Endothelial cell of umbilical vein (primary cell): ENCODE data around the gene RBM47. TPM values are rescaled to one million over a fixed set of nuclear protein-coding genes. Genes with fewer than 3 reads are reported as not detected.

ENCODE experiments used
- BruUV-seq: library from RNA; stranded (reverse); fragments of 400-500 nt; replicated peaks from 2 replicates; lab custom pipeline; 2021; lab: Mats Ljungman, UMichigan
- CTCF ChIA-PET: fragments of 300-600, 350-600 bp; sonication (Branson Sonifier 250); formaldehyde crosslinking; loops from one replicate; lab custom pipeline; 2021; ENCODE audit warnings: antibody characterized with exemption, inconsistent platforms; lab: Charles Lee
- POLR2A ChIA-PET: fragments of 300-600, 350-600 bp; sonication (Branson Sonifier 250); formaldehyde crosslinking; loops from one replicate; lab custom pipeline; 2021; ENCODE audit warnings: antibody characterized with exemption, inconsistent platforms; lab: Charles Lee
- DNase-seq: peaks from one replicate; pipeline ENCODE4 v3.0.0-alpha.2; 2011; ENCODE audit warnings: low read depth, low spot score
- FAIRE-seq: peaks from 2 replicates; lab custom pipeline; 2011; peaks lifted over from hg19 to GRCh38; lab: Jason Lieb, UNC
- H2AFZ ChIP-seq: 2 replicates; pipeline ENCODE4 v1.6.0; 2012; ENCODE audit warnings: low read depth, low read length, control low read depth, inconsistent platforms
- H3K27ac ChIP-seq: 2 replicates; pipeline ENCODE4 v1.5.1; 2011; ENCODE audit warnings: low read depth, mild to moderate bottlenecking, control low read depth, low read length, moderate library complexity; ENCODE audit not compliant: insufficient read depth
- H3K27me3 ChIP-seq, 2 experiments: 2 replicates each; pipeline versions ENCODE4 v1.6.0 to v1.6.1; 2011; ENCODE audit warnings: low read length in 2 of 2, mixed read lengths in 1 of 2; ENCODE audit not compliant: control insufficient read depth in 2 of 2, insufficient read depth in 2 of 2
- H3K36me3 ChIP-seq, 2 experiments: 2 replicates in 1 of 2; 3 replicates in 1 of 2; pipeline ENCODE4 v1.5.1; 2011; ENCODE audit warnings: low read length in 2 of 2, mild to moderate bottlenecking in 1 of 2, moderate library complexity in 1 of 2; ENCODE audit not compliant: control insufficient read depth in 2 of 2, insufficient read depth in 2 of 2; ENCODE audit errors: extremely low read depth in 1 of 2
- H3K4me1 ChIP-seq: 3 replicates; pipeline ENCODE4 v1.5.1; 2011; ENCODE audit warnings: mild to moderate bottlenecking, low read length; ENCODE audit not compliant: control insufficient read depth, insufficient read depth; ENCODE audit errors: extremely low read depth
- H3K4me2 ChIP-seq: 2 replicates; pipeline ENCODE4 v1.6.1; 2011; ENCODE audit warnings: low read length, control low read depth, mixed read lengths; ENCODE audit not compliant: insufficient read depth
- H3K4me3 ChIP-seq, 3 experiments: fragments of 200-600 bp in 1 of 3; sonication (generic), shearing (Covaris generic) in 1 of 3; replicated peaks in 1 of 3; 2 replicates each; pipeline ENCODE4 v1.5.1; 2011 to 2016; ENCODE audit warnings: control low read depth in 3 of 3, low read length in 3 of 3, mild to moderate bottlenecking in 2 of 3, inconsistent platforms in 1 of 3, low read depth in 1 of 3, moderate library complexity in 1 of 3; ENCODE audit not compliant: insufficient read depth in 1 of 3
- H3K79me2 ChIP-seq: 2 replicates; pipeline ENCODE4 v1.6.0; 2012; ENCODE audit warnings: low read length, inconsistent platforms; ENCODE audit not compliant: control insufficient read depth, insufficient read depth
- H3K9ac ChIP-seq: replicated peaks from 2 replicates; pipeline ENCODE3; 2011; ENCODE audit warnings: low read length, control low read depth; ENCODE audit not compliant: insufficient read depth; ENCODE audit errors: extremely low read depth
- H3K9me1 ChIP-seq: replicated peaks from 3 replicates; pipeline ENCODE4 v1.6.0; 2011; ENCODE audit warnings: mild to moderate bottlenecking, low read length; ENCODE audit not compliant: control insufficient read depth, insufficient read depth; ENCODE audit errors: extremely low read depth
- H3K9me3 ChIP-seq: replicated peaks from 2 replicates; pipeline ENCODE4 v1.5.1; 2012; ENCODE audit warnings: low read length, inconsistent platforms; ENCODE audit not compliant: control insufficient read depth, insufficient read depth
- H4K20me1 ChIP-seq: replicated peaks from 2 replicates; pipeline ENCODE3; 2011; ENCODE audit warnings: mild to moderate bottlenecking, low read length; ENCODE audit not compliant: control insufficient read depth, insufficient read depth; ENCODE audit errors: extremely low read depth
- EZH2 ChIP-seq: IDR thresholded peaks from 2 replicates; pipeline ENCODE4 v1.6.1; 2012; ENCODE audit warnings: borderline replicate concordance, low read depth, mild to moderate bottlenecking, moderate library complexity, low read length, inconsistent platforms; ENCODE audit not compliant: severe bottlenecking
- FOS ChIP-seq: IDR thresholded peaks from 2 replicates; pipeline ENCODE4 v1.6.1; 2011; ENCODE audit warnings: mild to moderate bottlenecking, low read length, moderate library complexity, borderline replicate concordance; ENCODE audit not compliant: insufficient read depth
- GATA2 ChIP-seq: IDR thresholded peaks from 2 replicates; pipeline ENCODE4 v1.7.0; 2011; ENCODE audit warnings: low read depth, mild to moderate bottlenecking, moderate library complexity, mixed read lengths, low read length; ENCODE audit not compliant: insufficient read length, insufficient read depth
- JUN ChIP-seq: IDR thresholded peaks from 2 replicates; pipeline ENCODE4 v1.6.1; 2011; ENCODE audit warnings: borderline replicate concordance, low read depth; ENCODE audit not compliant: insufficient read length, insufficient read depth
- MYC ChIP-seq: IDR thresholded peaks from one replicate; pipeline ENCODE4 v1.6.1; 2011; ENCODE audit warnings: mild to moderate bottlenecking, low read depth, low read length
- POLR2A ChIP-seq: IDR thresholded peaks from 2 replicates; pipeline ENCODE4 v1.6.1; 2012; ENCODE audit warnings: low read depth, mild to moderate bottlenecking, control low read depth, low read length
- POLR2AphosphoS5 ChIP-seq: IDR thresholded peaks from 2 replicates; pipeline ENCODE4 v1.6.1; 2012; ENCODE audit warnings: low read depth, mild to moderate bottlenecking, control low read depth, low read length, moderate library complexity; ENCODE audit not compliant: insufficient read depth
- dilution Hi-C: fragments of 300-500 bp; cut with MboI; formaldehyde crosslinking; loops from one replicate; pipeline ENCODE4 v1.15.0; 2019; ENCODE audit warnings: low sequenced_read_pairs; ENCODE audit not compliant: extremely low pct_ligation_motif_present
- intact Hi-C: fragments of 100-400 bp; cut with micrococcal nuclease; formaldehyde crosslinking; loops from one replicate; pipeline ENCODE4 v1.10.0; 2022
- polyA plus RNA-seq, 4 experiments: library from polyadenylated mRNA; depleted of rRNA in 3 of 4; stranded (reverse) in 3 of 4; unstranded in 1 of 4; fragments of >200 nt; gene quantifications; 2 replicates each; pipeline versions ENCODE4 v1.2.1 to v1.2.3, GENCODE V29; 2011 to 2012; ENCODE audit warnings: missing spikeins in 1 of 4
- total RNA-seq: library from RNA; stranded (reverse); gene quantifications from 2 replicates; pipeline ENCODE4 v1.2.3, GENCODE V29; 2021
- TF ChIP-seq, protein P1 (sequence below), 2 donors: IDR thresholded peaks; 1 replicate in 1 of 2; 2 replicates in 1 of 2; pipeline ENCODE4 v1.5.1; 2011; ENCODE audit warnings: low read length in 2 of 2, mild to moderate bottlenecking in 2 of 2, moderate library complexity in 2 of 2, control low read depth in 1 of 2, inconsistent platforms in 1 of 2, low read depth in 1 of 2; ENCODE audit not compliant: insufficient read depth in 1 of 2; ENCODE audit errors: extremely low read depth in 1 of 2
- TF ChIP-seq, protein P2 (sequence below): IDR thresholded peaks from 2 replicates; pipeline ENCODE4 v1.6.1; 2011; ENCODE audit not compliant: insufficient read depth, insufficient read length

The RBM47 gene
- total and polyA plus RNA-seq, 2 donors (not counting 3 experiments of a cell fraction or from before 2014, with no cell fraction given): not detected

DNA sequence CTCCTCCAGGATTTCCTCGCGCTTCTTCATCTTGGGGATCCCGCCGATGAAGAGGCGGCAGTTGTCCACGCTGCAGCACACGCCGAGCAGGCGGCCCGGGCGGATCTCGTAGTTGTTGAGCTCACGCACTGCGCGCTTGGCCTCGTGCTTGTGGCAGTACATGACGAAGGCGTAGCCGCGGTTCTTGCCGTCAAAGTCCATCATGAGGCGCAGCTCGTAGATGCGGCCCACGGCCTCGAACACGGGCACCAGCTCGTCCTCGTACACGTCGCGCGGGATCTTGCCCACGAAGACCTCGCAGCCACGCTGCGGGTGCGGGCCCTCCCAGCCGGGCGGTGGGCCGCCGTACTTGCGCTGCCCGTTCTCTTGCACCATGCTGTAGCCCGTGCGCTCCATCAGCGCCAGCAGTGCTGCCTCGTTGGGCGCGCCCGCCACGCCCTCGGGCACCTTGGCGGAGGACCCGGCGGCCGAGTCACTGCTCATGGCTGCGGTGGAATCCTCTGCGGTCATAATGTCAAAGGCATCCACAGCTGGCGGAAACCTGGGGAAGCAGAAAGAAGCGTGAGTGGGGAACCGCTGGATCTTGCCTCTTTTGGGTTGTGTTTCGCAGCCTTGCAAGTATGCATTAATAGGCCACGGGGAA lies 191.2 kb downstream of the RBM47 start:
- no peak overlapping the region for H3K9ac ChIP-seq
- H3K79me2 ChIP-seq: no peaks in the 10 kb centered on the region
- H3K27me3 ChIP-seq: no peaks in the 10 kb centered on the region
- H3K27ac ChIP-seq: no peak overlapping the region
- ChIA-PET POLR2A (no interaction called here), CTCF (interaction anchor here (1.6 kb wide), 1 partner anchor 122 kb away, joined by 4 read pairs; no protein-coding TSS in a partner anchor)
- BruUV-seq: no TSS peak
- dilution Hi-C loops (no loop called here), intact Hi-C loops (no loop called here)
- no peaks in the 10 kb centered on the region for H3K36me3 ChIP-seq
- no peak overlapping the region for H2AFZ ChIP-seq
- no peaks in the 10 kb centered on the region for H3K9me1 ChIP-seq
- FAIRE-seq: no peak
- no peak overlapping the region for H3K4me3 ChIP-seq
- no peaks in the 10 kb centered on the region for H3K4me1 ChIP-seq
- DNase-seq: no peak
- H3K4me2 ChIP-seq: no peak overlapping the region
- TF ChIP-seq POLR2A (no peak), MYC (no peak), GATA2 (no peak), FOS (no peak), JUN (no peak), EZH2 (no peak), POLR2AphosphoS5 (no peak)
- TF ChIP-seq, protein P1, sequence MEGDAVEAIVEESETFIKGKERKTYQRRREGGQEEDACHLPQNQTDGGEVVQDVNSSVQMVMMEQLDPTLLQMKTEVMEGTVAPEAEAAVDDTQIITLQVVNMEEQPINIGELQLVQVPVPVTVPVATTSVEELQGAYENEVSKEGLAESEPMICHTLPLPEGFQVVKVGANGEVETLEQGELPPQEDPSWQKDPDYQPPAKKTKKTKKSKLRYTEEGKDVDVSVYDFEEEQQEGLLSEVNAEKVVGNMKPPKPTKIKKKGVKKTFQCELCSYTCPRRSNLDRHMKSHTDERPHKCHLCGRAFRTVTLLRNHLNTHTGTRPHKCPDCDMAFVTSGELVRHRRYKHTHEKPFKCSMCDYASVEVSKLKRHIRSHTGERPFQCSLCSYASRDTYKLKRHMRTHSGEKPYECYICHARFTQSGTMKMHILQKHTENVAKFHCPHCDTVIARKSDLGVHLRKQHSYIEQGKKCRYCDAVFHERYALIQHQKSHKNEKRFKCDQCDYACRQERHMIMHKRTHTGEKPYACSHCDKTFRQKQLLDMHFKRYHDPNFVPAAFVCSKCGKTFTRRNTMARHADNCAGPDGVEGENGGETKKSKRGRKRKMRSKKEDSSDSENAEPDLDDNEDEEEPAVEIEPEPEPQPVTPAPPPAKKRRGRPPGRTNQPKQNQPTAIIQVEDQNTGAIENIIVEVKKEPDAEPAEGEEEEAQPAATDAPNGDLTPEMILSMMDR (IDR thresholded peaks at IDR 0.05; ENCODE audit: extremely low read depth in 1 of 2, insufficient read depth in 1 of 2, low read depth in 1 of 2, low read length in 2 of 2): no peak
- TF ChIP-seq, protein P2, sequence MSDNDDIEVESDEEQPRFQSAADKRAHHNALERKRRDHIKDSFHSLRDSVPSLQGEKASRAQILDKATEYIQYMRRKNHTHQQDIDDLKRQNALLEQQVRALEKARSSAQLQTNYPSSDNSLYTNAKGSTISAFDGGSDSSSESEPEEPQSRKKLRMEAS: no peak
- no peaks in the 10 kb centered on the region for H3K9me3 ChIP-seq
- H4K20me1 ChIP-seq: no peaks in the 10 kb centered on the region
